Neural progenitor cell (in vitro differentiated cells): Measurements from ENCODE around the gene AKR1E2.

ENCODE experiments used
- CTCF ChIP-seq: fragments of 200-600 bp; sonication (generic); IDR thresholded peaks from 2 replicates; pipeline ENCODE4 v1.5.1; 2017; ENCODE audit warnings: antibody characterized with exemption, mild to moderate bottlenecking
- EZH2phosphoT487 ChIP-seq: fragments of 200-600 bp; sonication (generic); IDR thresholded peaks from 2 replicates; pipeline ENCODE4 v1.6.1; 2017; ENCODE audit warnings: antibody characterized with exemption

GRCh38 chr10:4813496-4813895 is 12.5 kb upstream of the AKR1E2 start:
- TF ChIP-seq CTCF (no peak), EZH2phosphoT487 (no peak)
